Breast epithelium (tissue), 3 donors: Measurements from ENCODE around the gene MAEL.

ENCODE experiments used
- CTCF ChIP-seq, 3 donors: fragments of 450-650 bp; IDR thresholded peaks; one replicate each; pipeline ENCODE4 v1.5.1; 2016 to 2017; ENCODE audit warnings: antibody characterized with exemption in 3 of 3, mild to moderate bottlenecking in 3 of 3, moderate library complexity in 3 of 3
- POLR2A ChIP-seq: fragments of 450-650 bp; IDR thresholded peaks from one replicate; pipeline ENCODE4 v1.6.1; 2016; ENCODE audit warnings: antibody characterized with exemption, mild to moderate bottlenecking, moderate library complexity

DNA sequence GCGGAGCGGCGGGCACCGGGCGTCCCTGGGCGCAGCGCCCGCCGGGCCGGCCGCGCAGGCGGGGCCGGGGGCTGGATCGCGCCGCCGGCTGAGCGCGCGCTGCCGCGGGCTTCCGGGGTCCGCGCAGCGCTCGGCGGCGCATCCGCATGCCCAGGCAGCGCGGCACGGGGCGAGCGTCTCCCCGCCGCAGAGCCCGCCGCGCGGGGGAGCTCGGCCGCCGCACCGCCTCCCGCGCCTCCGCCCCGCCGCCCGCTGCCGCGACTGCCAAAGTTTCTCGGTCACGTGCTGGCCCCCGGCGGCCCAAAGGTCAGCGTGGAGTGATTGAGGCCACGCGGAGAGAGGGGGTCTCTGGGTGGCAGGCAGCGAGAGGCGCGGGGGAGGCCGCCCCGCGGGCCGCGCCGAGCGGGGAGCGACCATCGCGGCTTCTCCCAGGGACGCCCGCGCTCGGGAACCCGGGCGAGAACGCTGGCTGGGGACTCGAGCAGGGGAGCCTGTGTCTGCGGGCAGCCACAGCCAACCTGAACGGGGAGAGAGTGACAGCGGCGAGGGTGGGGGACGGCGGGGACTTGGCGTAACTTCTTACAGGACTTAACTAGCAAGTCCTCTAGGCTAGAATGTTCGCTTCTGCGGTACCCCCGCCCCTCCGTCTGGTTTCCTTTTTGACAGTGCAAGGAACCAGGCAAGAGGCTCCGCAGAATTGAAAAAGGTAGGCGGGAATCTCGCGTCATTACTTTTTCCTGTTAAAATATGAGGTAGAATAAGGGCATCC is 13.5 kb upstream of the MAEL start, which contains the start of gene ILDR2:
- TF ChIP-seq POLR2A (no peak), CTCF (IDR thresholded peaks at IDR 0.05) (peak in 1 of 3 donors; percentile 13)
